GM19395 (cell line): Measurements from ENCODE around the gene CD44.
A peak's percentile ranks its signal among the peaks of the same experiment; 100 is the strongest.

Experiments used
- ATAC-seq: cut with Tn5 transposase; IDR thresholded peaks from one replicate; pipeline ENCODE4 v1.9.1; 2021; ENCODE audit warnings: mild to moderate bottlenecking, moderate library complexity; ENCODE audit not compliant: unreplicated experiment

The CD44 gene

DNA sequence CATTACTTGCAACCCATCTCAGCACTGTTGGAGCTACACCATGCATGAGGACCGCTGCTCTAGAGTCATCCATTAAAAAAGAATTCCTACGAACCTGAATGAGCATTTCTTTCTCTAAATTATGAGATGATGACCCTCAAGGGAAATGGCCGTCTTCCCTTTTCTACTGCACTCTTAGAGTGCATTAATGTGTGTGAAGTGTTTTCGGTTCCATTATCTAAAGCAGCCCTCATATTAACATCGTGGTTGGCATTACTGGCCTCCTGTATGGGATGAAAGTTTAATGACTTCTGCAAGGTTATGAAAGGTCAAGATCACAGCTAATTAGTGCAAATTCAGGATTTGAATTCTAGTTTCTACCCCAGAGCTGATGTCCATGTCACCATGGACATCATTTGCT is 16.7 kb downstream of the CD44 start:
- no peak for ATAC-seq

DNA sequence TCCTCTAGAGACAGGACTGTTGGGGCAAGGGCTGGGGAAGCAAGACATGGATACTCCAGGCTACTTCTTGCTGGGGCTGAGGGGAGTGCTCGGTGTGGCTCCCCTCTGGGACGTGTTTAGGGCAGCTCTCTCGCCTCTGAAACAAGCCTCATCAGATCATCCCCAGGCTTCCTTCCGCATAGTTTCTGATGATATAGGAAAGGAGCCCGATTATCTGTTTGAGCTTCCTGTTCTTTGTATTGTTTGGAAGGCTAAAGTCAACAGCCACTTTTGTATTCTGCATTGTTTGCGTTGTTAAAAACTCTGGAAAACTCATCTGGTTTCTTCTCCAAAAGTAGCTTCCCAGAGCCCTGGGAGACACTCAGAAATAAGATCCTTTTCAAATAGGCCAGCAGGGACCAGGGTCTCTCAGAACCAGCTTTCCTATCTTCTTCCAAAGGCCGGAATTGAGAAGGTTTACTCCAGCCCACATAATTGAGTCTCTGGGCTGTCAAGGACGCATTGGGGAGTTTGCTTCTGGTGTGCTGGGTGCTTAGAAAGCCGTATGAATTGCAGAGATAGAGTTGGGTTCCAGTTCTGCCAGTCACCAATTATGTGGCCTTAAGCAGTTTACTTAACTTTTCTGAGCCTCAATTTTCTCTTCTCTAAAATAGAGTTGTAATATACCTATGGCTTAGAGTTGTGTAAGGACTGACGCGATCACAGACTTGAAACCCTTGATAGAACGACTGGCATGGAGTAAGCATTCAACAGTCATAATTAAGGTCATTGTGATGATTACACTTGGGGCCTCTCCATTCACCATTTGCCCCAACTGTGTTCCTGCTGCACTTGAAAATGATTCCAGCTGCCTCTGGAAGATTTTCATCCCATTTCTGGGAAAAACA is 19.1 kb downstream of the CD44 start:
- no peak for ATAC-seq

GRCh38 chr11:35158701-35159510 is 19.9 kb downstream of the CD44 start:
- no peak for ATAC-seq

DNA sequence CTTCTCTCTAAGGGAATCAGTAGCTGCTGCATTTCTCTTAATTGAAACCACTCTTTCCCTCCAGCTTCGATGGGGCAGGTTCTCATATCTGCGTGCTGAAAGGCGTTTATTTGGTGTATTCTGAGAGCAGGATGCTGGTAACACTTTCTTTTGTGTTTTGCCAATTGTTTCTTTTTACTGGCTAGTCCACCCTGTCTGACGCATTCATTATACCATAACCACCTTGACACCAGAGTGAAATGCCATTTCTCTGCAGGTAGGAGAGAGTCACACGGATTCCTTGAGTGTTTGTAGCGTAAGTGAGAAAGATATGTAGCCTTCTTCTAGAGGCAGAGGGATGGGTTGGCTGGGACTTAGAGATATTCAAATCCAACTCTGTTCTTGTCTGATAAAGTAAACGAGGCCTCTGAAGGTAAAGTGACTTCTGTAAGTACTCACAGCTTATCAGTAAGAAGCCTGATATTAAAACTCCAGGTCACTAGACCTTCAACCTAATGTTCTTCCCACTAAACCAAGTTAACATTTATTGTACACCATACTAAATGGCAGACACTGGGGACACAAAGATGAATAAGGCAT is 21.4 kb downstream of the CD44 start:
- no peak for ATAC-seq

DNA sequence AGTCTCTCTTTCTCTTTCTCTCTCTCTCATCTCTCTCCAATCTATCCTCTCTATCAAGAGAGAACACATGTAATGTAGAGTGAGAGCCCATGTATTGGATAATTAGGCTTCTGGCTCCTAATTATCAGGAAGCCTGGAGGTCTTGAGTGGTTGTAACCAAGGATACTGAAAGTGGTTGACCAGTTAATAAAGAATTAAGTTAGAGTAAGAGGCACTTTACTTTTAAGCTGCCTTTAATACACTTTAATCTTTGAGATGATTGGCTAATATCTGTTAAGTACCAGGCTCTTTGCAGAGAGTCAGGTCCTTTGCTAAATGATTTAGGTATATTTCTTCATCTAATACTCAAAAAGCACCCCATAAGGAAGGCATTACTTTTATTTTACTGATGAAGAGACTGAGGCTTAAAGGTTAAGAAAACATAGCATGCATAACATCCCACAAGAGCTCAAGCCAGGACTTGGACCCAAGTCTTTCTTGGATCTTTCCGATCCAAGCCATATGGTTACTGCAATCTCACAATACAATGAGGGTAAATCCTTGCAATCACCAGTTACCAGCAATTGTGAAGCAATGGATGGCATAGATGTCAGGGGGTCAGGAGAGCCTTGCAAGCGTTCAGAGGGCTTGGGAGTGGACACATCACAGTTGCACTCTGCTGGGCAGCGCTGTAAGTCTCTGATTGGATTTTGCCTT is 22.1 kb downstream of the CD44 start:
- no peak for ATAC-seq

DNA sequence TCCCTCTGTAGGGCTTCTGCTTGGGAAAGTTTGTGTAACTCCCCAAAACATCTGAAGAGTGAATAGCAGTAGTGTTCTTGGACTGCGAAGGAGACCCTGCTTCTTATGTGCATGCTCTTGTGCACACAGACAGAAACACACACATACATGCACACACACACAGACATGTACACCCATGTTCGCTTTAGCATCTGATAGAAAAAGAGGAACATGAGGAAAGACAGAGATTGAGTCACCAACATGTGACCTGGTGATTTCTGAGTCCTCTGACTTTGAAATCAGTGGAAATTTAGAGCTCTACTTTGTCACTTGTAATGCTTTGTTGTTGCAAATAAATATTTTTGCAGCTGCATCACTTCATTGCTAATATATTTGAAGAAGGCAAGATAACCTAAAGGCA is 23.8 kb downstream of the CD44 start:
- no peak for ATAC-seq

DNA sequence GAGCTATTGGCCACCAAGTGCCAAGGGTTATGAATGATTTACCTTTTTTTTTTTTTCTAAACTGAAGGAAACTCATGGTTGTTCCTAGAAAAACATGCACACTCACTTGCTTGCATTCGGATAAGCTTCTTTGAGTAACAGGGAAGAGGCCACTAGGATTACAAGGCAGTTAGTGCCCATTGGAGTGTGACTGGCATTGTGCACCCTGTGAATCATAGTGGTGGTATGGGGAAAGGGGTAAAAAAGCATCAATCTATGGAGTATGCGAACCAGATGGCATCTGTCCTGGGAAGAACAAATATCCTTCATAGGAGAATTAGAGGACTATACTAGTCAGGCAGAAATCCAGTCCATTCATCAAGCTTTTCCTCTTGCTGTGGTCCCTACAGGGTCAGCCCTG is 24.2 kb downstream of the CD44 start:
- ATAC-seq: no peak

DNA sequence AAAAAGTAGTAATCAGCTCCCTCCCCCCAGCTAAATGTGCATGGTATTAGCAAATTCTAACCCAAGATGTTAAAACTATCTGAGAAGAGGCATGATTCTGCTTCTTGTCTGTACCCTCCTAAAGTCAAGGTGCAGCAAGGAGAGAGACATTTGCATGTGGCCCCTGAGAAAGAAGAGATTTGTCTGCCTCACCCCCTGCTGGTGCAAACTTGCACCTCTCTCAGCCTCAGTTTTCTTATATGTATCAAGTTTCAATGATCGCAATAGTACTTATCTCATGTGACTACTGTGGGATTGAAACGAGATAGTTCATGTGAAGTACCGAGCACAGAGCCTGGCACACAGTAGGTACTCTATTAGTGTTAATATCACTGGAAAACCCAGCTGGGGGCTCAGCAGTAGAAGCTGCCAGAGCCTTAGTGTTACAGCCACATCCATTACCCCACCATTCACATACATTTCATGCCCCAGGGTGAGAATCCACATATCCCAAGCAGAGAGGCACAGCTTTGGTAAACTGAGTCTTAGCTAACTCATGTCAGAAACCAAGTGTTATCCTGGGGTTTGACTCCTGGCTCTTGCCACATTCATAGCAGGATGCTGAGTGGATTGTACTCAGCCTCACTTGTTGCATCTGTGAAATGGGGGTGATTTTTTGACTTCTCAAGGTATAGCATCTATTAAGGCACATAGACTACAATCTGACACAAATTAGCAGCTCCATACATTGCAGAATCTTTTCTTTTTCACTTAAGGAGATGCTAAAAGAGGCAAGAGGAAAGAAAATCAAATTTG is 24.9 kb downstream of the CD44 start:
- peak; percentile 32 for ATAC-seq

- no peak for ATAC-seq
Observed at GRCh38 chr11:35165030-35165422, 26.1 kb downstream of the CD44 start.

DNA sequence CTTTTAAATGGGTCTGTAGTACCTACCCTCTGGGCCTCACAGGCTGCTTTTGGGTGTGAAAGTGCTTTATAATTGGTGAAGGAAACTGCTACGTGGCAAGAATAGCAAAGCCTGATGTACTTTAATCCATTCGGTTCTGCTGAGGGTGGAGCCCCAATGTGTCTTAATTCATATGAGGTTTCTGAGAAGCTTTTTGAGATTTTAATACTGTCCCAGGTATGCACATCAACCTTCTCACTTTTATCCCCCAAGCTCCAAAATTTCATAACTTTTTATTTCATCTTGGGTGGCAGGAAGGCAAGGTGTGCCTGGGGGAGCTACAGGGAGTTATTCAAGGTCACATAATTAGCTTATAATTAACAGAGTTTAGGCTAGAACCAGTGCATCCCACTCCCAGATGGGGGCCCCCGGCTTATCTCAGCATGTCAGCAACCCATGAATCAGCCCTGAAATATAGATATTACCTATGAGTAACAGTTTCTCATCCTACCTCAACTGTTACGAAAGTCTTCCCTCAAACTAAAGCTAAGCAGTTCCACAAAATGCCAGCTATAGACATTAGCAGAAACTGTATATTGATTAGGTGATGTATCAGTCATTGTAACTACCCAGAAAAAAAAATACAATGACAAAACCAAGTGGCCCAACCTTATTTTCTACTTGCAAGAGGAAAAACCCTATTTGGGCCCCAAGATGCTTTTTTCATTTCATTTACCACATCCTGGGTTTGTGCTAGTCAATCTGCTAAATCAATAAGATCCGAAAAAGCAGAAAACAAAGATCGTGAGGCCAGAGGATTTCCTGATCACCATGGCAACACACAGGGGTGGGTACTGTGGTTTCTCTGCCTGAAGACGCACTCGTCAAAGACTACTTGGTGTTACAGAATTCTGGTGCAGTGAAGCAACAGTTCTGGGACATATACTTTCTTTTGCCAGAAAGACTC is 26.7 kb downstream of the CD44 start:
- peak; percentile 86 for ATAC-seq

- peak; percentile 9 for ATAC-seq
Observed at GRCh38 chr11:35166369-35167360, 27.7 kb downstream of the CD44 start.

- no peak for ATAC-seq
Observed at GRCh38 chr11:35167426-35167954, 28.5 kb downstream of the CD44 start.

- ATAC-seq: no peak
Observed at GRCh38 chr11:35168671-35169070, 29.7 kb downstream of the CD44 start.

DNA sequence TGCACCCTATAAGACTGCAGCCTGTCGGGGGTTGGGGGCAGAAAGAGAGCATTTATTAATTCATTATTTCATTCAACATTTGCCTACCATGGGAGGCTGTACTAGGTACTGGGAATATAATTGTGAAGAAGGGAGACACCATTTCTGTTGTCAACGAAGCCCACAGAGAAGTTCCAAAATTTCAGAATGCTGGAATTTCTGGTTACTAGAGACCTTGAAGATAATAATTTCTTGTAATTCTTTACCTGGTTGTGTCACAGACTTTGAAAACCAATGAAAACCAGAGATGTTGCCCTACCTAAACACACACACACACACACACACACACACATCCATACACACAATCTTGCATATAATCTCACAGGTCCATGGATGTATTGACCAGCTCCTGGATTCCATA is 30.1 kb downstream of the CD44 start:
- ATAC-seq: no peak

- no peak for ATAC-seq
Observed at GRCh38 chr11:35169754-35170153, 30.8 kb downstream of the CD44 start.

- no peak for ATAC-seq
Observed at GRCh38 chr11:35170503-35170902, 31.5 kb downstream of the CD44 start.

DNA sequence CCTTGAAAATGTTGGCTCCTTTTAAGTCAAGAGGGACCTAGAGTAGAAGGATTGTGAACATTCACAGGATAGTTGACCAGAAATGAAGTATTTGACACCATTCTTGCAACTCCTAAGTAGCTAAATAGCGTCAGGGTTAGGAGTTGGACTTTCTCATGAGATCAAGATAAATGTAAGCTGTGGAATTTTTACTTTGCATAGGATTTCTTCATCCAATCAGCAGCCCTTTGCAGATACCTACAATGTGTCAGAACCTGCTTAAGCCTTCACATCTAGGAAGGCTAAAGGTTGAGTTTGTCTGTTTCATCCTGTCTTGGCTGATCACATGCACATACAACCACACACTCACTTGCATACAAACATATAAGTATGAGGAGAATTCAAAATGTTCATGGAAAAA is 32.3 kb downstream of the CD44 start:
- no peak for ATAC-seq

DNA sequence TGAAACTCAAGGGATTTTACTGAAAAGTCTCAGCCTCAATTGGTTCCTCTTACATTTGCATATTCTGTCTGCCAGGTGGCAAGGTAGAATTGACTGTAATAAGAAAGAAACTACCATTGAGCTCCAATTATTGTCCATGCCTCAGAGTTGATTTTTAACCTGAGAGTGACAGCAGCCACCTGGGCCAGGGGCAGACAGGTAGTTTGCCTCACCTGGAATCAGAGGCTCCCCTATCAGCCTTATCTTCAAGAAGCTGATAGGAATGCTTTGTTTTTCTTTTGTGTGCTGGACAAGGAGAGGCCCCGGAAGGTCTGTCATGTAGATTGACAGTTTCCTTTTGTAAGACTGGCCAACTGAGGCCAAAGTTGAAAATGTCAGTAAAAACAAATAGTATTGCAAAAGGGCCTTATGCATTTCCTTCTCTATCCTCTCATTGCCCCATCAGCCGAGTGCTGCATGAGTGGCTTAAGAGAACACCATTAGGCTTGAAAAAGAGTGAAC is 34.1 kb downstream of the CD44 start:
- peak; percentile 68 for ATAC-seq
